HG03442 (cell line): ENCODE results near the gene LRCH4.
"Not testable (repeated sequence)": the region's sequence is repeated elsewhere in the genome, so short reads cannot be mapped to it uniquely, and the experiment has no call there.

Experiments
- ATAC-seq: cut with Tn5 transposase; IDR thresholded peaks from one replicate; pipeline ENCODE4 v1.9.1; 2021; ENCODE audit warnings: mild to moderate bottlenecking, moderate library complexity; ENCODE audit not compliant: unreplicated experiment

LRCH4 gene

DNA sequence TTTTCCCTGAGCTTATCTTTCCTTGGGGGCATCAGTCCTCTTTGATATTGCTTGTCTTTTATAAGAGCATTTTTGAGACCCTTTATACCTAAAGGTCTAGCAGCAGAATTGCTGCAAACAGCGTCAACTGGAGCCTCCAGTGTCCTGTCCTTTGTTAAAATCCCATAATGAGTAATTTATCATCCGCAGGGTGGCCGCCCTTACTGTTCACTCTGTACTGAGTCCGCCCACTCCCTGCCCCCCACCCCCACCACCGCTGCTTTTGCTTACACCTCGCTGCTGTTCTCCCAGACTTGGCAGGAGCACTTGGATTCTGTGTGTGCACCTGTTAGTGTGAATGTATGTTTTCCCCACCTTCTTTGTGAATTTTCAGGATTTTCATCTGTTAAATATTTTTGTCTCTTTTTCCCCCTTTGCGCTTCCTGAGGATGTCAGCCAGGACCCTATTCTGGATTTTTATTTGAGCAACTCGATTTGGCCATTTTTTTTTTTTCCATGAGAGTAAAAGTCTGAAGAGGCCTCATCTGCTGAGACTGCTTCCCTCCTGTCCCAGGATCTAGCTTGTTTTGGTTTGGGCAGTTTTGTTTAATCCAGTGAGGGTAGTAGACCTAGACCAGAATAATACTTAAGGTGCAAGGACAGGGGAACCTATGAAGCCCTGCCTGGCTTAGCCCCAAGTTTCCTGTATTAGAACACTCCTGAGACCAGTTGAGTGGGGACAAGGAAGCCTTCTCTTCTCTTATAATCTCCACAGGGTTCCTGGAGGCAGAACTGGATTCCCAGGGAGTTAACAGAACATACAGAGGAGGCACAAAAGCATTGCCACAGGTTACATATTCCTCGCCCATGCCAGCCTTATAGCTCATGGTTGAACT, 38.8 kb downstream of the LRCH4 start:
- no peak for ATAC-seq

DNA sequence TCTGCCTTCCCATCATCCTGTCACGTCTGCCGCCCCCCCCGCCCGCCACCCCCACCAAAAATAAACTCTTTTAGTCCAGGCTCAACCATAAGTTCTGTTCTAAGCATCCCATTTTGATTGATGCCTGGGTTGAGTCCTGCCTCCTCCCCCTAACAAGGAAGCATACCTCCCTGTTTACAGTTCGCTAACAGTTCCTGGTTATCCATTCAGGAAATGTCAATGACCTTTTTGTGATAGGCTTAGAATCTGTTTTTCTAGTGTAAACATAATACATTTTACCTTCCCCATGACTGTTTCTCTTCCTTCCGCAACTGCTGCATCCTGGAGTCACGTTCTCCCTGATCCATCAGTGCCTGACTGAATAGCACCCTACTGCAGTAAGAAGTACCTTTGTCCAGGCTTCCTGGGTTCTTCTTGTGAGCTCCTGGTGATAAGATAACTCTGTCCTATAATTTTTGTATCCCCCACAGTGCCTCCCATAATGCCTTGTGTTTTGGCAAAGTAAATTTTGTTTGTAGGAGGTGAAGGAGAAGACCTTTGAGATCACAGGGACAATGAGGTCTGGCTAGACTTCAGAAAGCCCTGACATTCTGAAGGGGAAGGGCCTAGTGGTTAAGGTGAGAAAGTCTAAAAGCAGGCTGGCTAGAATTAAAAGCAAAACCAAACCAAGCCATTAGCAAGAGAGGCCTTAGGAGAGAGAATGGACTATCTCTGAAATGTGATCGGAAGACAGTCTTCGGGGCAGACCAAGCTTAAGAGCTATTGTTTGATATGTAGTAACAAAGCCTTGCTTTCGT, 39.6 kb downstream of the LRCH4 start:
- peak; percentile 36 for ATAC-seq

DNA sequence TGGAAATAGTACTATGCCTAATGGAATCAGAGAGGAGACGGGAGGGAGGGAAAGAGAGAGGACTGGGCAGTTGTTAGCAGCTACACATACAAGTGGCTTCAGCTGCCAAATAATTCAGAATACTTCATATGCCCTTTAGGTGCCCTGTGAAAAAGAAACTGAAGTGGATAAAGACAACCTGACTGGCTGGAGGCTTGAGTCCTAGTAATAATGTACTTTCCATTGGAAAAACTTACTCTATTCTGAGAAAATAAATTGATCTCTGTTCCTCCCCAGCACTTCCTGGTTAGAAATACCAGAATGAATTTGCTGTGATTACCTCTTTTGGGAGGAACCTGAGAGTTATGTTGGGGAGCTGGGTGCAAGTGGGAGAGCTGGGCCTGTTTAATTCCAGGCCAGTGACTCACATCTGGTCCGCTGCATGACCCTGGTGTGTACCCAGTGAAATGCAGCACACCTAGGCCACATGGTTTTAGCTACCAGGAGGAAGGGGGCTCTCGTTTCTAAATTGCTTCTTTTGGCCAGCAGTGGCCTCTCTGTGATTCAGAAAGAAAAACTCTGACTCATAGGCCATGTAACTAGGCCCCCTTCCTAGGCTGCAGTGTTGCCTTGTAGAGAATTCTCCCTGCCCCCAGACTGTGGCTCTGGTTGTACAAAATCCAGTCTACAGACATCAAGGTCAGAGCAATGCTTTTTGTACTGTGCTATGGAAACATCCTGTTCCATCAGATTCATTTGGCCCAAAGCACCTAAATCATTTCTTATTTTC, 40.4 kb downstream of the LRCH4 start:
- ATAC-seq = peak; percentile 48

DNA sequence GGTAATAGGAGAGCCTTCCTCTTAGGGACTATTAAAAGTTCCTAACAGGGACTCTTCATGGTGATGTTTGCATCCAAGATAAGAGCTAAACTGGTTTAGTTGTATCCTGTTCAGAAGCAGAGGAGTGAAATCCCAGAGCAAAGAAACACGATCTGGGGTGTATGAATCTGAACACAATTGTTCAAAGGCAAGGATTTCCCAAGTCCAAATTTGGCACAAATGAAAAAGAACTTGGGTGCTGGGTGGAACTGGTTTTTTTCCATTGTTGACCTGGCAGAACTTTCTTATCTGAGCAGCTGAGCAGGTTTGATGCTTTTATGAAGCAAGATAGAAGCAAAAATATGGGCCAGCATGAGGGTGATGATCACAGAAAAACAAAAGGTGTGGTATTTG, 41.0 kb downstream of the LRCH4 start:
- no peak for ATAC-seq

DNA sequence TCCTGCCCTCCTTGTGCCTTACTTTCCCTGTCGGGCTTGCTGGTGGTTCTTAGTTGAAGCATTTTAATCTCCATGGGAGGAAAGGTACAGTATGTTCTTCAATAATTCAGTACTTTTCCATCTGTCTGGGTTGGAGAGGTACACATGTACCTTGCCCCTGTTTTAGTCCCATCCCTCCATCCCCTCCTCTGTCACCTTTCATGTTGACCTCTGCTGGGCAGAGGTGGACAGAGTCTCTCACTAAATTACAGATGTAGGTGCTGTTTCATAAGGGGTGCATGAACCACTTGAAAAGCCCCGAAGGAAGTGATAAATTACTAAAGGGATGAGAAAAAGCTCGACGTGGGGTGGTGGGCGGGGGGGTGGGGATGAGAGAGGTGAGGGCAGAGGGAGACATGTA, 41.5 kb downstream of the LRCH4 start:
- no peak for ATAC-seq

DNA sequence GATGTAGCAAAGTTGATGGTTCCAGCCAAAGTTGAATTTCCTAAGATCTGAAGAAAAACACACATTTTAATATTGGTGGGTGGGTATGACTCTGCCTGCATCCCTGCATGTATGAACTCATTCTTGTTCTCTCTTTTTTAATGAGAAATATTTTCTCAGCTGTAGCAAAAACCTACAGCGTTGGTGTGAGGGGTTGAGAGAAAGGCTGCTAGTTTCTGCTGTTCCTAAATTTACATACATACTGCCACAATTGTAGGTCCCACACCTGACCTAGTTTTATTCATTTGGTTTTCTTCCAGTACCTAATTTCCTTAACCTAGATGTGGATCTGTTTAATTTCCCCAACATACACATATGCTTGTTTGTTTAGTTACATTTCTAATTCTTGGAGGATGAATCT, 42.3 kb downstream of the LRCH4 start:
- no peak for ATAC-seq

GRCh38 chr7:100541309-100541708, 44.6 kb downstream of the LRCH4 start:
- not testable (repeated sequence) for ATAC-seq

GRCh38 chr7:100540073-100540723, 45.7 kb downstream of the LRCH4 start:
- ATAC-seq = no peak

GRCh38 chr7:100539436-100540006, 46.4 kb downstream of the LRCH4 start:
- no peak for ATAC-seq

DNA sequence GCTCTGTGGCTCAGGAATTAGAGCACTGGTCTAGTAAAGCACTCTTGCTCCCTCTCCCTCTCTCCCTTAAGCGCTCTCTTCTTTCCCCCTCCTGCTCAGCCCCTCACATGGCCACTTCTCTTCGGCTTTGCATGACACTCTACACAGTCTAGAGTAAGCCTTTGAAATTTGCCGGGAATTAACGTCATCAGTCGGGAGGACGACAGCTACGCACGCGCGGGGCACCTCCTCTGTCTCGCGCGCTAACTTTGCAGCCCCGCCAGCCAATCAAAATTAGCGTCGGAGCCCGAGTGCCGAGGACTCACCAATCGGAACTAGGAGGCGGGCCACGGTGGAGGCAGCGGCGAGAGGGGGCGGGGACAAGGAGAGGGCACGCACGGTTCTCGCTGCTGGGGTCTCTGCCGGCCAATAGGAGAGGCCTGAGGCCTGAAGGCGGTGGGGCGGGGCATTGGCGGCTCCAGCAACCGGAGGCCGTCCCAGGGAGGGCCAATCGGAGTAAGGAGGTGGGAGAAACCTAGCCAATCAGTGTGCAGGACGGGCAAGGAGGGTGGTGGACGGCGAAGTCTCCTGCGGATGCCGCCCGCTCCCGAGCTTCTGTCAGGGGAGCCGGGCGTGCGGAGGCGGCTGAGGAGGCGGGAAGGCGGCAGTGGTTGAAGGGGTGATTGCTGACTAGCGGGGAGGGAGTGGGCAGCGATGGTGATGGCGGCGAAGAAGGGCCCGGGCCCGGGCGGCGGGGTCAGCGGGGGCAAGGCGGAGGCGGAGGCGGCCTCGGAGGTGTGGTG, 47.1 kb downstream of the LRCH4 start, which contains the start of gene AGFG2:
Gene AGFG2, plus strand, starts transcription at position 550 of the 782 bp plus-strand sequence. Its CDS starts 144 bp downstream, at position 694.
- ATAC-seq = peak; percentile 93

- no peak for ATAC-seq
Observed at GRCh38 chr7:100538348-100538653, 47.6 kb downstream of the LRCH4 start.

DNA sequence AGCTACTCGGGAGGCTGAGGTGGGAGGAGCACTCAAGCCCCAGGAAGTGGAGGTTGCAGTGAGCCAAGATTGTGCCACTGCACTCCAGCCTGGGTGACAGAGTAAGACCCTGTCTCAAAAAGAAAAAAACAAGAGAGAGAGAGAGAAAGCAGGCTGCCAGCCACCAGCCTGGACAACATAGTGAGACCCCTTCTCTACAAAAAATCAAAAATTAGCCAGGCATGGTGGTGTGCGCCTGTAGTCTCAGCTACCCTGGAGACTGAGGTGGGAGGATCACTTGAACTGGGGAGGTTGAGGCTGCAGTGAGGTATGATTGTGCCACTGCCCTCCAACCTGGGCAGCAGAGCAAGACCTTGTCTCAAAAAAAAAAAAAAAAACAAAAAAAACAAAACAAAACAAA, 49.2 kb downstream of the LRCH4 start:
- ATAC-seq = not testable (repeated sequence)

DNA sequence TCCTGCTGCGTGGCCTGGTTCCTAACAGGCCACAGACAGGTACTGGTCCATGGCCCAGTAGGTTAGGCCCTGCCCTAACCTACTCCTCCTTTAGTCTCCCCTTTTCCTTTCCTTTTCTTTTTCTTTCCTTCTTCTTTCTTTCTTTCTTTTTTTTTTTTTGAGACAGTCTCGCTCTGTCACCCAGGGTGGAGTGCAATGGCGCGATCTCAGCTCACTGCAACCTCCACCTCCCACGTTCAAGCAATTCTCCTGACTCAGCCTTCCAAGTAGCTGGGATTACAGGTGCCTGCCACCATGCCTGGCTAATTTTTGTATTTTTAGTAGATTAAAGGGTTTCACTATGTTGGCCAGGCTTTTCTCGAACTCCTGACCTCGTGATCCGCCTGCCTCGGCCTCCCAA, 49.9 kb downstream of the LRCH4 start:
- not testable (repeated sequence) for ATAC-seq

GRCh38 chr7:100532165-100533022, 53.5 kb downstream of the LRCH4 start:
- ATAC-seq = no peak

GRCh38 chr7:100528108-100528866, 57.6 kb downstream of the LRCH4 start:
- ATAC-seq = not testable (repeated sequence)
